T-helper 1 cell (primary cell): ENCODE data around the gene FOXD4L5.
"Not testable (repeated sequence)": the region's sequence is repeated elsewhere in the genome, so short reads cannot be mapped to it uniquely, and the experiment has no call there.

Source experiments
- DNase-seq, 5 donors: peaks; one replicate each; pipeline ENCODE4 v3.0.0-alpha.2; 2012 to 2020
- total RNA-seq, 4 donors: gene quantifications; one replicate each; lab custom pipeline; 2026; lab: John Stamatoyannopoulos, UW

The FOXD4L5 gene
- total RNA-seq, result 0 reads per million in 4 donors

DNA sequence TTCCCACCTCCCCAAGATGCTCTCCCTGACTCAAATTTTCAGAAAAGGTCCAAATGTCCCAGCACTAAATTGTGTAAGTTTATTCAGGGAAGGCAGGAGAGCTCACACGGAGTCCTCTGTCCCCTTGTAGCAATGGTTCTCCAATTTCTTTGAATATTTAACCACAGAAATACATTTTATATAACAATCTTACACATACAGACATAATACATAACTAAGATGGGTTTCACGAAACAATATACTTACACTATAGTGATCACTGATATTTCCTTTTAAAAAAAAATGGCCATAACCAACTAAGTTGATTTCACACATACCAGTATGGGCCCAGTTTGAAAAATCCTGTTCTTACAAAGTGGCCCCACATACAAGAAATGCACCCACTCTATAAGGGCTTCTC, at the start of gene FOXD4L5:
Gene FOXD4L5, minus strand, starts transcription at position 101 of the 400 bp plus-strand sequence. CDS start 832 bp downstream, outside the sequence.
- DNase-seq, result not testable (repeated sequence)

DNA sequence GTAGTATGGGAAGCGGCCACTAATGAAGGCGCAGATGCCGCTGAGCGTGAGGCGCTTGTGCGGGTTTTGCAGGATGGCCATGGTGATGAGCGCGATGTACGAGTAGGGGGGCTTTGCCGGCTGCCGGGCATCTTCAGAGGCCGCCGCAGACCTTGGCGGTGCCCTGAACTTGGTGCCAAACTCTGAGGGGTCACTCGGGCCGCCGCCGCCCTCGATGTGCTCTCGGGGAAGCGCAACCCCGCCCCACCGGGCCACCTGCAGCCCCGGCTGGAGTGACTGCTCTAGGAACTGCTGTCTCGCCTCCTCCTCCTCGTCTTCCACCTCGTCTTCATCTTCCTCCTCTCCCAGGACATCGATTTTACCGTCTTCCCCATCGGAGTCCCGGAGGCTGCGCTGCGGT, 1.1 kb downstream of the FOXD4L5 start:
- peak in 1 of 5 donors; percentile 8 for DNase-seq

DNA sequence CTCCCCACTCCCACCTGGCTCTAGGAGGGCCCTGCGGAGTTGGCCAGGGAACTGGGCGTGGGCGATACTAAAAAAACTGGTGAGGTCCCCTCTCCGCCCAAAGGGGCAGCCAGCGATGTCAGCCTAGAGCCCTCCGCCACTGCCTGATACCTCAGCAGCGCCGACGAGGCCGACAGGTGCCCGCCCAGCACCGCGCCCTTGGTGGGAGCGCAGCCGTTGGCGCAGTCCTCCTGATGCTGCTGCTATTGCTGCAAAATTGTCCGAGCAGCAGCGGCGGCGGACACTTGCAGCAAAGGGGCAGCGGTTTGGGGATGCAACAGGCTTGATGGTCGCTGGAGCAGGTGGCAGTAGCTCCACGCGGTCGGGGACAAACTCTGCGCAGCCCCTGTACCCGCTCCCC, 2.0 kb downstream of the FOXD4L5 start:
- not testable (repeated sequence) for DNase-seq
